GM18909 (cell line): ENCODE results near the gene SLC5A5.

ENCODE experiments used
- ATAC-seq: cut with Tn5 transposase; IDR thresholded peaks from one replicate; pipeline ENCODE4 v1.9.1; 2021; ENCODE audit warnings: mild to moderate bottlenecking; ENCODE audit not compliant: unreplicated experiment, poor library complexity

The SLC5A5 gene

DNA sequence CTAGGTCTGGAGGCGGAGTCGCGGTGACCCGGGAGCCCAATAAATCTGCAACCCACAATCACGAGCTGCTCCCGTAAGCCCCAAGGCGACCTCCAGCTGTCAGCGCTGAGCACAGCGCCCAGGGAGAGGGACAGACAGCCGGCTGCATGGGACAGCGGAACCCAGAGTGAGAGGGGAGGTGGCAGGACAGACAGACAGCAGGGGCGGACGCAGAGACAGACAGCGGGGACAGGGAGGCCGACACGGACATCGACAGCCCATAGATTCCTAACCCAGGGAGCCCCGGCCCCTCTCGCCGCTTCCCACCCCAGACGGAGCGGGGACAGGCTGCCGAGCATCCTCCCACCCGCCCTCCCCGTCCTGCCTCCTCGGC lies at the start of gene SLC5A5:
SLC5A5 (plus strand) TSS at position 68 of the 373 bp plus-strand sequence. CDS start 375 bp downstream, outside the sequence.
- no peak for ATAC-seq

DNA sequence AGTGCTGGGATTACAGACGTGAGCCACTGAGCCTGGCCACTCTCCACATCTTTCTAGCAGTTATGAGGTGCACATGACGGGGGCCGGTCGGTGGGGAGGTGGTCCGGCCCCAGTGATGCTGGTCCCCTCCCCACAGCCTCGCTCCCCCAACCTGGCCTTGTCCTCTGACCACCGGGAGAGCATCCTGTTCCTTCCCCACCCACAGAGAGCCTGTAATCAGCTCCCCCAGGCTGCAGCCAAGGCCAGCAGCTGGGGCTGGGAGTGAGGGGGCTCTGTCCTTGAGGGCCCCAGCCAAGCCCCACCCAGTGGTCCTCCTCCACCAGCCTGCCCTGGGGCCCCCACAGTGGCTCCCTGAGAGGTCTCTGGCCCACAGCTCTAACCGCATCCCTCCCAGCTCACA lies 47.4 kb upstream of the SLC5A5 start:
- no peak for ATAC-seq

DNA sequence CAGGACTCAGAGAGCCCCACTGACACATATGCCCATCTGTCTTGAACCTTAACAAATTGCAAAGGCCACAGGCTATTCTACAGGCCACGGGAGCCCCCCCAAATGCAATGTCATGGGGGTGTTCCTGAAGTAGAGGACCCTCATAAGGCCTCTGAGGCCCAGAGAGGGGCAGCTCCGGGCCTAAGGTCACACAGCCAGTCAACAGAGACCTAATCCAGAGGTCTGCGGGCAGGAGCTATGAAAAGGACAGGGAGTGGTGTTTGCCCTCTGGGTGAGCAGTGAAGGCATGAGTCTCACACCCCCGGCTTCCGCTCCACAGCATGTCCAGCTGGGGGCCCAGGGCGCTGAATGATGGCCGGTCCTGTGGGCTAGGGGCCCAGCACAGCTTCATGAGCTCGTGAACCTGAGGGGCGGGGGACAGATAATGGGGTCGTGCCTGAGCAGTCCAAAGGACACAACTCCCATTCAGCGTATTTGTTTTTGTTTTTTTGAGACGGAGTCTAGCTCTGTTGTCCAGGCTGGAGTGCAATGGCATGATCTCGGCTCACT lies 45.2 kb upstream of the SLC5A5 start:
- no peak for ATAC-seq

DNA sequence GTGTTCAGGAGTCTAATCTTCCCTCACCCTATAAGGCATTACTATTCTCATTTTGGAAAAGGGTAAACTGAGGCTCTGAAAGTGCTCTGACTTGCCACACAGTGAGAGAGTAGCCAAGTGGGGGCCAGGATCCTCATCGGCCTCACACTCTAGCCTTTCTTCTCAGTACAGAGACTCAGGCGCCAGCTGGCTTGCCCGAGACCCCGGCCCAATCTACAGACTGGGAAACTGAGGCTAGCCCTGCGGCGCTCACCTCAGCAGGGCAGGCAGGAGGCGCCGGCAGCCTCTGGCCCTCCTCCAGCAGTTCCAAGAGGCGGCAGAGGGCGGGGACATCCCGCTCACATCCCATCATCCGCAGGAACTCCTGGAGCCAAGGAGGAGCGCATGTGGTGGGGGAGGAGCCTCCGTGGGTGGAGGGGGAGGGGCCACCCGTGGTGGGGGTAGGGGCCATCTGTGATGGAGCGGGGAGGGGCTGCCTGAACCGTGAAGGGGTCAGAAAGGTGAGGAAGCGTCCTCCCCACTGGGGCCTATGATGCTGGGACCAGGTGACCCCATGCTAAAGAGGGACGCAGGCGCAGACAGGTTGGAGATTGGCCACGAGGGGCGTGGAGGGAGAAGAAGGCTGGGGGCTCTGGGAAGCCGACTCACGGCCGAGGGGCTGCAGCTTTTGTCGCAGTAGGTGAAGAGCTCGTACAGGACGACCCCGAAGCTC lies 41.7 kb upstream of the SLC5A5 start:
- ATAC-seq = no peak

DNA sequence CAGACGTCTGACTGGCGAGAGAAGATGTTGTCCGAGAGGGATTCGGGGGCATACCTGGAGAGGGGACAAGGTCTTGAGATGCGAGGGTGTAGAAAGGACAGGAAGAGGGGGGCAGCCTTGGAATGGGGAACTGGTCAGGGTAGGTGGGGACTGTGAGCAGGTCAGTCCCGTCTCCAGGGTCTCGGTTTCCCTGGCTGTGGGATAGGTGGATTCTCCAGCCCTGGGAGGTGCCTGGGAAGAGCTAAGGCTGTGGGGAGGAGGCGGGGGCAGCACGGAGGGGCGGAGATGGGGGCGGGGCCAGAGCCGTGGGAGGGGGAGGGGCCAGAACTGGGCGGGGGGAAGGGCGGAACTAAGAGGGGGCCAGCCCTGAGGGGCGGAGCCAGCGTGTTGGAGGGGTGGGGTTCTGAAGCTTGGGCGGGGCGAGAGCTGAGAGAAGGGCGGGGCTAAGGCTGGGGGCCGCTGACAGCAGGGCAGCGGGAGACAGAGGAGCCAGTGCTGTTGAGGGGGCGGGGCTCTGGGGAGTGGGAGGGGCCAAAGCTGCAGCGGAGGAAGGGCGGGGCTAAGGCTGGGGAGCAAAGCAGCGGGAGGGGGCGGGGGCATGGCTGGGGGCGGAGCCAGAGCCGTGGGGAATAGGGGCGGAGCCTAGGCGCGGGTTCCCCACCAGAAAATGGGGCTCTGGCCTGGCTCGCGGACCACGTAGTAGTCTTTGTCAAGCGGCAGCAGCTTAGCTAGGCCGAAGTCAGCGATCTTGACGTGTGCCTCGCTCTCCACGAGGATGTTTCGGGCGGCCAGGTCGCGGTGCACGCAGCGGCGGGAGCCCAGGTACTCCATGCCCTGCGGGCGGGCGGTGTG lies 41.0 kb upstream of the SLC5A5 start:
- ATAC-seq = no peak

DNA sequence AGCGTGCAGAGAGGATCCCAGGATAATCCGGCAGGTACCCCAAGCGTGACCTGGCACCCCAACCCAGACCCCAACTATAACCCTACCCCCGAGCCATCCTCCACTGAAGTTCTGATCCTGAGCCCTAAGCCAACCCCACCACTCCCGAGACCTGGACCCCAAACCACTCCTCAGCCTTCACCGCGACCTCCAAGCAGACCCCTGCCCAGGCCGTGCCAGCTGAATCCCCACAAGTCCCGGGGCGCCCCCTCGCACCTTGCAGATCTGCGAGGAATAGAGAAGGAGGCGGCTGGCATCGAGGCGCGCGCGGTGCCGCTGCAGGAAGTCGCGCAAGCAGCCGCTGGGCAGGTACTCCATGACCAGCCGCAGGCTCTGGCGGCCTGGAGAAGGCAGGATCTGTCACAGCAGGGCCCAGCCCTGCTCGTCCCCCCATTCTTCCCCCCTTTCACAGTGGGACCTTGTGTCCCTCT lies 40.3 kb upstream of the SLC5A5 start:
- no peak for ATAC-seq

DNA sequence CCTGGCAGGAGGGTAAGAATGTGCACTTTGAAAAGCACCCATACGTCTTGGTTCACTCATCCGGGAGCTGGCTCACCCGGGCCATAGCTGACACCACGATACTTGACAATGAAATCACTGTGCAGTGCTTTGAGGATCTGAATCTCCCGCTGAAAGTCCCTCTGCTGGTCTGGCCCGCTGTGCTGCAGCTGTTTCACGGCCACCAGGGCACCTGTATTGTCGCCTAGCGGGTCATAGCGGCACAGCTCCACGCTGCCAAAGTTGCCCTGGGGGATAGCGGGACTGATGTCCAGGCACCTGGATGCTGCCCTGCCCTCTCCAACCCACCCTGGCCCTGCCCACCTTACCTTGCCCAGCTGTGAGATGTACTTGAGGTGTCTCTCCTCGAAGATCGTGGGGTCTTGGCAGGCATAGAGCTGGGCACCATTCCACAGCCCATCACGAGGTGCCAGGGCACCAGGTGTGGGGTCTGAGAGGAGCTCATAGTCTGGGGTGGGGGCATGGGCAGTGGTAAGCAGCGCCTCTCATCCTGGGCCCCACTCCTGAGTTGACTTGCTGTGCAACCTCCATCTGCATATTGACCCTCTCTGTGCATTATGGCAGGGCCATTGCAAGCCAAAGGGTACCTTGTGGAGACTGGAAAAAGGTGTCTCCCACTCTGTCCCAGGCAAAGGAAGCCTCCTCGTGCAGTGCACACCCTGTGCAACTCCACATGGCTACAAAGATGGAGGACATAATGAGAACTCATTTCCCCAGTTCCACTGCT lies 39.1 kb upstream of the SLC5A5 start:
- ATAC-seq = no peak

DNA sequence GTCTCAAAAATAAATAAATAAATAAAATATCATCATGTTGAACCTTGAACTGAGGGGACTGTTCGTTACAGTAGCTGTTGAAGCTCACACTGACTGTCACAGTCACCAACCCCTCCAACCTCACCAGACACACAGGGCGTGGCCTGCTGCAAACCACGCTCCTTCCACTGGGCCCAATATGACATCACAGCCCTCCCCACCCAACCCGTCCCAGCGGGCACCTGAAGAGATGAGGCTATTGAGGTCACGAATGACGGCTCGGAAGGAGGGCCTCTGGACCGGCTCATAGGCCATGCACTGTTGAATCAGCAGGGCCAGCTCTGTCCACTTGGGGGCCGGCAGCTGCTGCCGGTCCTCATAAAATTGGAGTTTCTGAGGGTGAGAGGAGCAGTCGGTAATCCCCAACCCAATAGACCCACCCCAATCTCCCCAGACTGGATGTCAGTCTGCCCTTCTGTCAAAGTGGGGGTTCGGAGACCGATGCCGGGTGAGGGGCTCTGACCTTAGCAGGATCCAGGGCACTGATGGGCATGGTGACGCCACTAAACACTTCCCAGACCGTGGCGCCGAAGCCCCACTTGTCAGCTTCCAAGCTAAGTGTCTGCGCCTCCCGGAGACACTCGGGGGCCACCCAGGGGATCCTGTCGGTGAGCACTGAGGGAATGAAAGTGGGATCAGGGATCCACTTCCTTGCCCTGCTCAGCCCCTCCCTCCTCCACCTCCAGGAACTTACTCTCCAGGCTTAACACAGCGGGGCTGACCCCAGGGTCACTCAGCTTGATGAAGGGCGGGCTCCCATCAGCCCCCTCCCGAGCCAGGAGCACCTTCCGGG lies 37.2 kb upstream of the SLC5A5 start:
- ATAC-seq = no peak

DNA sequence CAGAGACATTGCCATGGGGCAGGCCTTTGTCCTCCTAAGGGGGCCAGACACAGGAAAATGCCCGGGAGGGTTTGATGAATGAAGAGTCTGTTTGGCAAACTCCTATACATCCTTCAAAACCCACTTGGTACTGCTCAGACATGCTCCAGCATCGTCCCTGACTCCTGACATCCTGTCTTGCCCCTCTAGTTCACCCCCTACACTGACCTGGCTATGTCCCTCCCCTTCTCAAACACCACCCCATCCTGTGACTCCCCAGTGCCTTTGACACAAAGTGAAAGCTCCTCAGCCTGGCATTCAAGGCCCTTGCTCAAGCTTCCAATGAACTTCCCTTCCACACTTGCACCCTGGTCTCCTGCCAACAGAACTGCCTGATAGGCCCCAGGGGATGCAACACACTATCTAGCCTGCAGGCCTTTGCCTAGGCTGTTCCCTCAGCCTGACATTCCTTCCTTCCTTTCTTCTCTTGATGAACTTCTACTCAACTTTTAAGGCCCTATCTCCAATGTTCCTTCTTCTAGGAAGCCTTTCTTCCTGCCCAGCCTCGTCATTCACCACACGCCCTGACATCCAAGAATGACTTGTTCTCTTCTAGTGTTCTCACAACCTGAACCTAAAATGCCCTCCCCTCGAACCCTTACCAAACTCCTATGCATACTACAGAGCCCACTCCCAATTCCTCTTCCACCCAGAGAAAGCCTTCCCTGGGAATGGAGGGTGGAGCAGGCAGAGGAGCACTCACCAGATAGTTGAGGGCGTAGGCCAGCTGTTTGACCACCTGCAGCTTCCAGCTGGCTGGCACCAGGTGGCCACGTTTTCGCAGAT lies 36.4 kb upstream of the SLC5A5 start:
- ATAC-seq = no peak

DNA sequence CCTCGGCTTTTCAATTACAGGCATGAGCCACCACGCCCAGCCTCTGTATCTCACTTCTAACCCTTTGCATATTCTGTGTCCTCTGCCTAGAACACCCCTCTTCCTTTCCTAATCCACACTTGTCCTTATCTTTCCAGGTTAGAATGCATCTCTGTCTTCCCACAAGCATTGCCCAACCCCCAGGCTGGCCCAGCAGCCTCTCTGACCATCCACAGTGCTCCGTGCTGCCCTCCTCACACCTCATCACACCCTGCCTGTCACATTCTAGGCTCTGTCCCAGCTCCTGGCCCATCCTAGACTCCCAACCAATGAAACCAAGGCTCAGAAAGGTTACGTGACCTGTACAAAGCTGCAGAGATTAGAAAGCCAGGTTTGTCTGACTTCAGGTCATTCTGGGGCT lies 35.2 kb upstream of the SLC5A5 start:
- ATAC-seq = no peak

DNA sequence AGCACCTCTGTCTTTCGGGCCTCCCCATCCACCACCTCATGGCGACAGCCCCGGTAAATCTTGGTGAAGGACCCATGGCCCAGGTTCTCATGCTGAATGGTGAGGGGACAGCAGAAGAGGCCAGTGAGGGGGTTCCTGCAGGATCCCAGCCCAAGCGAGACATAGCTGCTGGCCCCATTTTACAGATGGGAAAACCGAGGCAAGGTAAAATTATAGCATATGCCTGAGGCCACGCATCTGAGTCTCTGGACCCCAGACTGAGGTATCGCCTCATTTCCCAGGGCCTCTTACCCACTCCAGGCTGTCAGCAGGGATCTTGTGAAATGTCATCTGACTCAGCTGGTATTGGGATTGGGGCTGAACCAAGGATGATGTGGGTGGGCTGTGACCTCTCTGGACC lies 33.8 kb upstream of the SLC5A5 start:
- ATAC-seq = no peak

DNA sequence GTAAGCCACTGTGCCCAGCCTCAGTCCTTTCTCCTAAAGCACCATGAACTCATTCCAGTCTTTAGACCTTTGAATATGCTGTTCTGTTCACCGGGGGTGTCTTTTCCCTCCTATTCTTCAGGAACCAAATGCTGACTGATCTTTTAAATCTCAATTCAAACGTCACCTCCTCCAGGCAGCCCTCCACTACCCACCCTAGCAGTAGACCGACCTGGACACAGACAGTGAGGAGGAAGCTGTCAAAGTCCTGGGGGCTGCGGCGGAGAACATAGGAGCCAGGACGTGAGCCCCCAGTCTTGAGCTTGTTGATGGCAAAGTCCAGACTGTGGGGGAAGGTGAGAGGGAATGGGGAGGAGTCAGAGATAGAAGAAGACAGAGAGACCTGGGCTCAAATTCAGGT lies 31.7 kb upstream of the SLC5A5 start:
- no peak for ATAC-seq

DNA sequence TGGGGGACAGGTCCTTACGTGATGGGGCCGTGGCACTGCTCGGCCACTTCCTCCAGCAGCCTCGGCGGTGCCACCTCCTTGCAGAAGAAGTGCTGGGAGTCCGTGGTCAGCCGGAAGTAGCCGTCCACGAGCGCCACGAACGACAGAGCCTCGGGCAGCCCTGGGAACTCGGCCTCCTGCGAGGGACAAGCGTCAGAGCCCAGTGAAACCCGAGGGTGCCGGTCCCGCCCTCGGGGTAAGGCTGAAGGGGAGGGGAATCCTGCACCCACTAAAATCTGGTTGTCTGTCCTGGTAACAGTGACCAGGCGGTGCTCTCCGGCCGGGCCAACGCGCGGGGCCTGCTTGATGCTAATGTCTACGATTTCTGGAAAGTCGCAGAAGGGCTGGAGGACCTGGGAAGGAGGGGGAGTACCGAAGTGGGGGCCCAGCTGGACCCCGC lies 30.4 kb upstream of the SLC5A5 start:
- no peak for ATAC-seq

DNA sequence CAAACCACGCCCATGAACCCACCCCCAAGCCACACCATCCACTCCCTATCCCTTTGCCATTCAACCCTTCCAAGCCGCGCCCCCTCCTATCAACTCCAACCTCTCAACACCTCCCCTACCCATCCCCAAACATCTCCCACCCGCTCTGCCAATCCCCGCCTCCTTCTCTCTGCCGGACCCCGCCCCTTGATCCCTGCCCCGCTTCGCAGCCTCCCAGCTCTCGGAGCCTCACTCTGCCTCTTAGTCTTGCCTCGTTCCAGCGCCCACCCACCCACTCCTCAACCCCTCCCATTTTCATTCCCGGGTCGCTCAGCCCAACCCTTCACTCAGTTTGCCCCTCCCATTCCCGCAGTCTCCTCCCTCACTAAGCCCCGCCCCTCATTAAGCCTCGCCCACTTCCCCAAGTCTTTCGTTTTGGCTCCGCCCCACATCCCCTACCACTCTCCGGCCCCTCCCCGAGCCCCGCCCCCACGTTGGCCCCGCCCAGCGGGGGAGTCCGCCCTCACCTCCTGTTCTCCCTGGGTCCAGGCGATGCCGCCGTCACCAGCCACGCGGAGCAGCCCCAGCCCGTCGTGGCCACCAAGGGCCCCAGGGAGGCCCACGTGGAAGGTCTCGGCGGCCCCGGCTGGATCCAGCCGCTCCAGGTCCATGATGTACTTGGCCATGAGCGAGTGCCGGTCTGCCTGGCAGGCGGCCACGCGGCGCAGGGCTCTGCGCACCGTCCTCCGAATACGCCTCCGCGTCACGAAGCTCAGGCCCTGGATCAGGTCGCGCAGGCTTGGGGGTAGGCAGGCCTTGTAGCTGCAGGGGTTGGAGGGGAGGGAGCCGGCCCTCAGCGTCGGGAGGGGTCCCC lies 29.7 kb upstream of the SLC5A5 start:
- ATAC-seq = no peak

DNA sequence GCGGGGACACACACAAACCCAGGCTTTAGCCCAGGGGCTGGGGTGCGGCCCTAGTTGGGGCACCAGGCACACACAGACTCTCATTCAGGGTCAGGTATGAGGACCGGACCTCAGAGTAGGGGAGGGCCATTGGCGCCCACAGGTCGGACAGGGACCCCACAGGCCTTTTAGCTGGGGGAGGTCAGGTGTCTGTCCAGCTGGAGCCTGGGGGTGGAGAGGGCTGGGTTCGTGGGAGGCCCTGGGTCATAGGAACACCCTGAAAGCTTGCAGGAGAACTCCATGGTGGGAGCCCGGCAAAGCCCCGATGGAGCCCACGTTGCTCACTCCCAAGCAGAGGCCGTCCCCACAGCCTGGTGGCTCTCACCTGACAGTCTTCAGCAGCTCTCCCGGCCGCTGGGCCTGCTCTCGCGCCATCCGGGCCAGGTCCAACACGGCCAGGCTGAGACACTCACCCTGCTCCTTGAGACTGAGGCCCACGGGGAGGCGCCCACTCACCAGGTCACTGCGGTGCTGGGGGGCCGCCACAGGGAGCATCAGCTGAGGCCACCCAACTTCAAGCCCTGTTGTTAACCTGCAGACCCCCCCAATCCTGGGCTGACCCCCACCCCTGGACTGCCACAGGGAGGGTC lies 29.0 kb upstream of the SLC5A5 start:
- ATAC-seq = no peak

DNA sequence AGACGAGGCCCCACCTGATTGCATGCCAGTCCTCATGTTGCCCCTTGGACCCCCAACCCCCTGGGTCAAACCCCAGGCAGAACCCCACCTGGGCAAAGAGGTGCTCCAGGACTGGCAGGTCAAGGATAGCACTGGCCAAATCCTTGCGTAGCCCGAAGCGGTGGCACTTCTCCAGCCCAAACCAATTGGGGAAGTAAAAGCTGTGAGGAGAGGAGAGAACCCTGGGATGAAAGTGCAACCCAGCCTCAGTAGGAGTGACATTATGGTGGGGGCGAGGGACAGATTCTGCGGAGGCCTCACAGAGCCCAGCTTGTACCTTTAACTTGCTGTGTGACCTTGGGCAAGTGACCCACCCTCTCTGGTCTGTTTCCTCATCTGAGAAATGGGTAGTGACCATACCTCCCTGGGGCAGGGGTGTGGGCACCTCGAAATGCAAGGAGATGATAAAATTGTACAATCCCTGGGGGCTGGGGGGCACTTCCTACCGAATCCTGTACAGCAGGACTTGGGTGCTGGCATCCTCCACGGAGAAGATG lies 28.4 kb upstream of the SLC5A5 start:
- no peak for ATAC-seq

DNA sequence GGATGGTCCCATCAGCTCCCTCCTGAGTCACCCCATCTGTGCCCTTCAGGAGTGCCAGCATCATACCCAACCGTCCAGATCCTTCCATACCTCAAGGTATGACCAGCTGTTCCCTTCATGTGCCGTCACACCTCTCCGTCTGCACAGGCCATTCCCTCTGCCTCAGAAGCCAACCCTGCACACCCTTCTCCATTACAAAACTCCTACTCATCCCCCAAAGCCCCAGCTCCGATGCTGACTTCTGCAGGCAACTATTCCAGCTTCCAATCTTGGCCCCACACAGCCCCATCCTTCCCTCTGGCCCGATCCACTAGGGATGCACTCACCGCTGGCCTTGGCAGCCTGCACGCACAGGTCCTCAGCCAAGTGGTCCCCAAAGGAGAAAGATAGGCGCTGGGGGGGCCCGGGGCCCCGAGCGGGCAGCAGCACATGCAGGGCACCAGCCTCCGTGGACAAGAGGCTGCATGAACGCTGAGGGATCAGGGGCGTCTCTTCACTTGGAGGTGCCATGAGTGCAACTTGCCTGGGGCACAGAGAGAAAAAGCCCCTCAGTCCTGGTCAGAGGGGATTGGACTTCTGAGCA lies 27.7 kb upstream of the SLC5A5 start:
- ATAC-seq = no peak
